ENCODE measurements around the gene MRPL39.

MRPL39 gene

GRCh38 chr21:25537174-25537573 is 70.1 kb downstream of the MRPL39 start:
- DNase-seq (ENCODE audit: low read depth in 2 of 2), result no peak

GRCh38 chr21:25536752-25537151 is 70.5 kb downstream of the MRPL39 start:
- DNase-seq (ENCODE audit: low read depth in 2 of 2), result no peak

DNA sequence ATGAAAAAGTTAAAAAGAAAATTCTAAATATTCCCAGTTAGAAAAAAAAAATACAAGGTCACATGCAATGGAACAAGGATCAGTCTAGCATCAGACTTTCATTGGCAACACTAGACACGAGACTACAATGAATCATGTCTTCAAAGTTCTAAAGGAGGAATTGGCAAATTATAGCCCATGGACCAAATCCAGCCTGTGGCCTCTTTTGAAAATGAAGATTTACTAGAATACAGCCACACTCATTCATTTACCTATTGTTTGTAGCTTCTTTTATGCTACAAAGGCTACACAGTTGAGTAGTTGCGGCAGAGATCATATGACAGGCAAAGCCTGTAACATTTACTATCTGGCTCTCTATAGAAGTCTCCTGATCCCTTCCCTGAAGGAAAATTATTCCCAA is 71.4 kb downstream of the MRPL39 start:
- DNase-seq (ENCODE audit: low read depth in 2 of 2), result no peak
